Right ventricle myocardium superior (tissue), 1 donor: ENCODE measurements around the gene ECSIT. TPM values are rescaled to one million over a fixed set of nuclear protein-coding genes. Genes with fewer than 3 reads are reported as not detected.
"Not testable (repeated sequence)": the region's sequence is repeated elsewhere in the genome, so short reads cannot be mapped to it uniquely, and the experiment has no call there.

Experiments
- ATAC-seq: fragments of 200-7000 bp; cut with Tn5 transposase; one replicate; pipeline ENCODE4 v1.9.1; 2020; ENCODE audit warnings: mild to moderate bottlenecking; ENCODE audit not compliant: poor library complexity
- DNase-seq: peaks from one replicate; pipeline ENCODE4 v3.0.0-alpha.2; 2020
- intact Hi-C: fragments of 100-400 bp; cut with DNase I; formaldehyde crosslinking; loops from one replicate; pipeline ENCODE4 v1.11.2; 2022
- microRNA-seq: library from miRNA; unstranded; fragments of <30 nt; microRNA quantifications from one replicate; pipeline ENCODE4 v1.2.0, GENCODE V29; 2020
- total RNA-seq: library from RNA; stranded (reverse); fragmentation: NEBNext Ultra II Directional; extraction: Animal tissue kit (Norgen Biotek cat#: 25700); gene quantifications from one replicate; pipeline ENCODE4 v1.2.1, GENCODE V29; 2021
- donor health status: DM: no; HTN: yes; CAD: no; lungs with severe emphysema.

ECSIT gene
- total RNA-seq, 1 donor from 2014 or later, result 178 TPM

GRCh38 chr19:11458912-11459311 is 70.0 kb downstream of the ECSIT start:
- intact Hi-C loops, DNase-seq, ATAC-seq: not testable (repeated sequence)

GRCh38 chr19:11458236-11458900 is 70.6 kb downstream of the ECSIT start:
- ATAC-seq, result no peak
- intact Hi-C loops, result no loop called here
- DNase-seq, result no peak

- ATAC-seq (no peak), DNase-seq (no peak)
- intact Hi-C loops, result no loop called here
Measured at GRCh38 chr19:11457831-11458230, 71.1 kb downstream of the ECSIT start.

- ATAC-seq (no peak), DNase-seq (no peak)
- intact Hi-C loops, result no loop called here
Measured at GRCh38 chr19:11457115-11457514, 71.8 kb downstream of the ECSIT start.

DNA sequence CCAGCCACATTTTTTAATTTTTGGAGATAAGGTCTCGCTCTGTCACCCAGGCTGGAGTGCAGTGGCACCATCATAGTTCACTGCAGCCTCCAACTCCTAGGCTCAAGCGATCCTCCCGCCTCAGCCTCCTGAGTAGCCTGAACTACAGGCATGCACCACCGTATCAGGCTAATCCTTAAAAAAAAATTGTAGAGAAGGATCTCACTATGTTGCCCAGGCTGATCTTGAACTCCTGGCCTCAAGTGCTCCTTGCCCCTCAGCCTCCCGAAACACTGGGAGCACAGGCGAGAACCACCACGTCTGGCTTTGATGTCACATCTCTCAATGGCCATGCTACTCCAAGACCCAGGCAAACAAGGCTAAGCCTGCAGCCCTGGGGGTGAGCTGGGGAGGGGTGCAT is 72.3 kb downstream of the ECSIT start:
- intact Hi-C loops, result no loop called here
- ATAC-seq (no peak), DNase-seq (no peak)

Small RNA genes lying within 50 kb of the gene (microRNA-seq; reads per million reads assigned to microRNA genes)
- gene MIR7974, result not detected

Other genes starting within 250 kb of the ECSIT start
- not detected for gene TSPAN16, start 233.0 kb downstream of the ECSIT start, total RNA-seq
- gene RAB3D, start 189.5 kb downstream of the ECSIT start, total RNA-seq, result 7.9 TPM
- gene TMEM205, start 182.9 kb downstream of the ECSIT start, total RNA-seq, result 105 TPM
- gene CCDC159, start 182.6 kb downstream of the ECSIT start, total RNA-seq, result 18.8 TPM
- 13.7 TPM for gene PLPPR2, start 173.7 kb downstream of the ECSIT start, total RNA-seq
- 1.2 TPM for gene SWSAP1, start 154.5 kb downstream of the ECSIT start, total RNA-seq
- 9.2 TPM for gene EPOR, start 144.8 kb downstream of the ECSIT start, total RNA-seq
- gene RGL3, start 109.8 kb downstream of the ECSIT start, total RNA-seq, result 8.6 TPM
- gene ODAD3, start 94.0 kb downstream of the ECSIT start, total RNA-seq, result 0.65 TPM
- gene PRKCSH, start 93.5 kb downstream of the ECSIT start, total RNA-seq, result 105 TPM
- gene ELAVL3, start 48.1 kb downstream of the ECSIT start, total RNA-seq, result 0.62 TPM
- gene ZNF653, start 23.3 kb downstream of the ECSIT start, total RNA-seq, result 2.9 TPM
- 59.5 TPM for gene CNN1, start 9.7 kb upstream of the ECSIT start, total RNA-seq
- gene ELOF1, start 30.1 kb upstream of the ECSIT start, total RNA-seq, result 32.7 TPM
- 2.3 TPM for gene ACP5, start 48.5 kb upstream of the ECSIT start, total RNA-seq
- gene ZNF627, start 68.3 kb upstream of the ECSIT start, total RNA-seq, result 4.2 TPM
- 2.6 TPM for gene ZNF823, start 209.8 kb upstream of the ECSIT start, total RNA-seq
- 3.8 TPM for gene ZNF441, start 237.9 kb upstream of the ECSIT start, total RNA-seq